ENCODE measurements around the gene DDR2.
"Not testable (repeated sequence)": the region's sequence is repeated elsewhere in the genome, so short reads cannot be mapped to it uniquely, and the experiment has no call there.

GRCh38 chr1:162790985-162791357, 158.7 kb downstream of the DDR2 start:
- TF ChIP-seq CTCF, POLR2A (IDR thresholded peaks at IDR 0.05): not testable (repeated sequence)

Data from lower leg skin (tissue), 3 donors.